NB4 (cell line): ENCODE results near the gene KDM6A.

Experiments used
- POLR2A ChIP-seq: IDR thresholded peaks from 2 replicates; pipeline ENCODE4 v1.6.1; 2011; ENCODE audit warnings: mild to moderate bottlenecking; ENCODE audit not compliant: insufficient read length; ENCODE audit errors: extremely low read depth
- TF ChIP-seq, protein P1 (sequence below): IDR thresholded peaks from one replicate; pipeline ENCODE4 v1.5.1; 2012; ENCODE audit warnings: low read depth, low read length
- TF ChIP-seq, protein P2 (sequence below): IDR thresholded peaks from 2 replicates; pipeline ENCODE4 v1.6.1; 2011; ENCODE audit warnings: low read depth, low read length

DNA sequence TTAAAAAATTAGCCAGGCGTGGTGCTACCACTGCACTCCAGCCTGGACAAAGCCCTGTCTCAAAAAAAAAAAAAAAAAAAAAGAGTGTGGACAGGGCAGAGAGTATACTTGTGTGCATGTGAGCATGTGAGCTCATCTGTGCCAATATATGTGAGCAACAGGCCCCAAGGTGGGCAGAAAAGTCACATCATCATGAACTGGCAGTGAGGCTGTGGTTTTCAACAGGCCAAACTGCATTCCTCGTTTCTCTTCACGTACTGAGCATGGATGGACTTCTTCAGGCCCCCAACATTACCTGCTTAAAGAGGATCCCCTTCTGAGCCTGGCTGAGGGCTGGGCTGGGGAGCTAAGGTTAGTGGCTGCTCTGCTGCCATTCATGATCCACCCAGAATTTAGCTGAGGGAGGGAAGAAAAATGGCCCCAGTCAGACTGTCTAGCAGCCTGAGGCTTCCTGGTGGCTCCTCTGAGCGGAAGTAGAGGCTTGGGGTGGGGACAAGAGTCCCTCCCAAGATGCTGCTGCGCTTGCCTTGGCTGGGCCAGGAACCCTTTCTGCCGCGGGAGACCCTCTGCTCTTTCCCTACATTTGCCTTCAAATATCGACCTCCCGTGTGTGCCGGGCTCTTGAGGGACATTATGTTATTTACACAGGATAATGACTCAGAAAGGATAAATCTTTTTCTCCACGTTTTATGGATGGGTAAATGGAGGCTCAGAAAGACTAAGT is 272.7 kb downstream of the KDM6A start:
- TF ChIP-seq, protein P1, sequence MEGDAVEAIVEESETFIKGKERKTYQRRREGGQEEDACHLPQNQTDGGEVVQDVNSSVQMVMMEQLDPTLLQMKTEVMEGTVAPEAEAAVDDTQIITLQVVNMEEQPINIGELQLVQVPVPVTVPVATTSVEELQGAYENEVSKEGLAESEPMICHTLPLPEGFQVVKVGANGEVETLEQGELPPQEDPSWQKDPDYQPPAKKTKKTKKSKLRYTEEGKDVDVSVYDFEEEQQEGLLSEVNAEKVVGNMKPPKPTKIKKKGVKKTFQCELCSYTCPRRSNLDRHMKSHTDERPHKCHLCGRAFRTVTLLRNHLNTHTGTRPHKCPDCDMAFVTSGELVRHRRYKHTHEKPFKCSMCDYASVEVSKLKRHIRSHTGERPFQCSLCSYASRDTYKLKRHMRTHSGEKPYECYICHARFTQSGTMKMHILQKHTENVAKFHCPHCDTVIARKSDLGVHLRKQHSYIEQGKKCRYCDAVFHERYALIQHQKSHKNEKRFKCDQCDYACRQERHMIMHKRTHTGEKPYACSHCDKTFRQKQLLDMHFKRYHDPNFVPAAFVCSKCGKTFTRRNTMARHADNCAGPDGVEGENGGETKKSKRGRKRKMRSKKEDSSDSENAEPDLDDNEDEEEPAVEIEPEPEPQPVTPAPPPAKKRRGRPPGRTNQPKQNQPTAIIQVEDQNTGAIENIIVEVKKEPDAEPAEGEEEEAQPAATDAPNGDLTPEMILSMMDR = no peak
- TF ChIP-seq POLR2A = no peak
- TF ChIP-seq, protein P2, sequence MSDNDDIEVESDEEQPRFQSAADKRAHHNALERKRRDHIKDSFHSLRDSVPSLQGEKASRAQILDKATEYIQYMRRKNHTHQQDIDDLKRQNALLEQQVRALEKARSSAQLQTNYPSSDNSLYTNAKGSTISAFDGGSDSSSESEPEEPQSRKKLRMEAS = no peak
